Measurements from ENCODE around the gene ADCY3. TPM values are rescaled to one million over a fixed set of nuclear protein-coding genes. Genes with fewer than 3 reads are reported as not detected.

Gene ADCY3
- total and polyA plus RNA-seq, 8 donors: 5.2 to 339 (median 24.2) TPM

GRCh38 chr2:24826773-24827145 is 93.3 kb downstream of the ADCY3 start:
- 38 to 61% (median 53%) methylated on average over 5 of the region's 5 CpGs for WGBS, 5 donors
- Histone ChIP-seq H3K4me3 (no peak overlapping the region), H3K27me3 (no peaks in the 10 kb centered on the region), H3K27ac (no peak overlapping the region), H3K4me1 (peaks cover 8 to 12% (median 10%) of the 10 kb centered on the region in 4 donors), H3K9me3 (no peaks in the 10 kb centered on the region), H3K36me3 (peaks cover 0 to 47% (median 26%) of the 10 kb centered on the region in 4 donors)
- no peak for TF ChIP-seq EP300 (IDR thresholded peaks at IDR 0.05)
- TF ChIP-seq CTCF (IDR thresholded peaks at IDR 0.05): no peak
- TF ChIP-seq POLR2AphosphoS5 (IDR thresholded peaks at IDR 0.05): no peak
- TF ChIP-seq POLR2A (IDR thresholded peaks at IDR 0.05): no peak
- no peak for DNase-seq
- intact Hi-C loops (cut with DNase I; ENCODE audit: low total_unique reads): loop anchor here (5.0 kb wide), 1 partner anchor 414 kb away; no protein-coding TSS in a partner anchor

GRCh38 chr2:24825883-24826772 is 93.9 kb downstream of the ADCY3 start:
- WGBS, 5 donors: 84 to 93% (median 87%) methylated on average over 14 of the region's 14 CpGs
- Histone ChIP-seq H3K9me3 (no peaks in the 10 kb centered on the region), H3K27ac (no peak overlapping the region), H3K27me3 (no peaks in the 10 kb centered on the region), H3K36me3 (peaks cover 0 to 50% (median 32%) of the 10 kb centered on the region in 4 donors), H3K4me3 (no peak overlapping the region), H3K4me1 (peaks cover 8 to 12% (median 10%) of the 10 kb centered on the region in 4 donors)
- intact Hi-C loops (cut with DNase I; ENCODE audit: low total_unique reads): loop anchor here (5.0 kb wide), 1 partner anchor 414 kb away; no protein-coding TSS in a partner anchor
- peak in 1 of 2 donors; percentile 20 for DNase-seq
- TF ChIP-seq POLR2A (IDR thresholded peaks at IDR 0.05) (no peak), POLR2AphosphoS5 (IDR thresholded peaks at IDR 0.05) (no peak), EP300 (IDR thresholded peaks at IDR 0.05) (no peak), CTCF (IDR thresholded peaks at IDR 0.05) (no peak)

GRCh38 chr2:24824966-24825882 is 94.8 kb downstream of the ADCY3 start:
- peak in 1 of 2 donors; percentile 24 for DNase-seq
- Histone ChIP-seq H3K4me3 (no peak overlapping the region), H3K4me1 (peaks cover 8 to 12% (median 10%) of the 10 kb centered on the region in 4 donors), H3K9me3 (no peaks in the 10 kb centered on the region), H3K36me3 (peaks cover under 1 to 53% (median 37%) of the 10 kb centered on the region in 4 donors), H3K27me3 (no peaks in the 10 kb centered on the region), H3K27ac (no peak overlapping the region)
- intact Hi-C loops (cut with DNase I; ENCODE audit: low total_unique reads): loop anchor here (5.0 kb wide), 1 partner anchor 413 kb away; no protein-coding TSS in a partner anchor
- no peak for TF ChIP-seq POLR2A (IDR thresholded peaks at IDR 0.05)
- peak in 3 of 7 experiments; percentile 22 to 44 (median 31) for TF ChIP-seq CTCF (IDR thresholded peaks at IDR 0.05)
- no peak for TF ChIP-seq POLR2AphosphoS5 (IDR thresholded peaks at IDR 0.05)
- no peak for TF ChIP-seq EP300 (IDR thresholded peaks at IDR 0.05)
- WGBS, 5 donors: 87 to 95% (median 88%) methylated on average over 14 to 16 of the region's 16 CpGs

- H3K27me3 ChIP-seq: no peaks in the 10 kb centered on the region
- DNase-seq: peak in 1 of 2 donors; percentile 14
- intact Hi-C loops (cut with DNase I; ENCODE audit: low total_unique reads): no loop called here
- no peak overlapping the region for H3K4me3 ChIP-seq
- TF ChIP-seq CTCF (IDR thresholded peaks at IDR 0.05) (no peak), POLR2A (IDR thresholded peaks at IDR 0.05) (no peak), EP300 (IDR thresholded peaks at IDR 0.05) (no peak), POLR2AphosphoS5 (IDR thresholded peaks at IDR 0.05) (no peak)
- WGBS, 5 donors: 89 to 96% (median 94%) methylated on average over 14 of the region's 14 CpGs
- peaks cover 11 to 64% (median 48%) of the 10 kb centered on the region in 4 donors for H3K36me3 ChIP-seq
- H3K9me3 ChIP-seq: no peaks in the 10 kb centered on the region
- peaks cover 8 to 12% (median 10%) of the 10 kb centered on the region in 4 donors for H3K4me1 ChIP-seq
- H3K27ac ChIP-seq: no peak overlapping the region
These were observed 95.9 kb downstream of the ADCY3 start for GRCh38 chr2:24824071-24824588.
